ENCODE measurements around the gene KCND3. TPM values are rescaled to one million over a fixed set of nuclear protein-coding genes. Genes with fewer than 3 reads are reported as not detected.

KCND3 gene
- total RNA-seq, 1 experiment from 2014 or later, result not detected

GRCh38 chr1:111789666-111790316 lies 199.7 kb downstream of the KCND3 start:
- H3K36me3 ChIP-seq (ENCODE audit: low read depth), result no peaks in the 10 kb centered on the region
- intact Hi-C loops (cut with micrococcal nuclease; ENCODE audit: unreplicated experiment), result no loop called here
- no peak overlapping the region for H3K27ac ChIP-seq
- H3K27me3 ChIP-seq (ENCODE audit: insufficient read depth, low read depth), result peaks cover 98% of the 10 kb centered on the region
- CTCF ChIA-PET, result no interaction called here
- no peak for DNase-seq
- no TSS peak for BruUV-seq (replicated peaks)
- no peak overlapping the region for H3K4me2 ChIP-seq
- no peaks in the 10 kb centered on the region for H3F3A ChIP-seq (ENCODE audit: insufficient read depth, low read depth)
- no peaks in the 10 kb centered on the region for H3K9me2 ChIP-seq (ENCODE audit: insufficient read depth)
- no peak for TF ChIP-seq EZH2 (IDR thresholded peaks at IDR 0.05; ENCODE audit: low read depth)
- no peak for TF ChIP-seq CTCF (conservative IDR thresholded peaks at IDR 0.05)
- no peak overlapping the region for H2AFZ ChIP-seq
- POLR2A ChIA-PET (ENCODE audit: unreplicated experiment), result no interaction called here
- no peak overlapping the region for H3K4me3 ChIP-seq
- H3K79me2 ChIP-seq (ENCODE audit: low read depth), result no peaks in the 10 kb centered on the region
- H4K20me1 ChIP-seq (ENCODE audit: insufficient read depth), result no peaks in the 10 kb centered on the region
- no peaks in the 10 kb centered on the region for H3K4me1 ChIP-seq (replicated peaks; ENCODE audit: insufficient read depth)
- H3K9me3 ChIP-seq (ENCODE audit: insufficient read depth, low read depth), result no peaks in the 10 kb centered on the region

GRCh38 chr1:111789142-111789541 lies 200.3 kb downstream of the KCND3 start:
- TF ChIP-seq CTCF (conservative IDR thresholded peaks at IDR 0.05) (no peak), EZH2 (IDR thresholded peaks at IDR 0.05; ENCODE audit: low read depth) (no peak)
- Histone ChIP-seq H3K9me2 (ENCODE audit: insufficient read depth) (no peaks in the 10 kb centered on the region), H4K20me1 (ENCODE audit: insufficient read depth) (no peaks in the 10 kb centered on the region), H3K4me3 (no peak overlapping the region), H2AFZ (no peak overlapping the region), H3K36me3 (ENCODE audit: low read depth) (no peaks in the 10 kb centered on the region), H3K4me2 (no peak overlapping the region), H3K27me3 (ENCODE audit: insufficient read depth, low read depth) (peaks cover 98% of the 10 kb centered on the region), H3K79me2 (ENCODE audit: low read depth) (no peaks in the 10 kb centered on the region), H3K9me3 (ENCODE audit: insufficient read depth, low read depth) (no peaks in the 10 kb centered on the region), H3F3A (ENCODE audit: insufficient read depth, low read depth) (no peaks in the 10 kb centered on the region), H3K27ac (no peak overlapping the region), H3K4me1 (replicated peaks; ENCODE audit: insufficient read depth) (no peaks in the 10 kb centered on the region)
- DNase-seq, result no peak
- ChIA-PET POLR2A (ENCODE audit: unreplicated experiment) (no interaction called here), CTCF (no interaction called here)
- intact Hi-C loops (cut with micrococcal nuclease; ENCODE audit: unreplicated experiment), result no loop called here
- BruUV-seq (replicated peaks), result no TSS peak

- Histone ChIP-seq H3K36me3 (ENCODE audit: low read depth) (no peaks in the 10 kb centered on the region), H4K20me1 (ENCODE audit: insufficient read depth) (no peaks in the 10 kb centered on the region), H3F3A (ENCODE audit: insufficient read depth, low read depth) (no peaks in the 10 kb centered on the region), H3K27ac (no peak overlapping the region), H3K9me3 (ENCODE audit: insufficient read depth, low read depth) (no peaks in the 10 kb centered on the region), H3K4me3 (no peak overlapping the region), H3K79me2 (ENCODE audit: low read depth) (no peaks in the 10 kb centered on the region), H3K4me2 (no peak overlapping the region), H3K9me2 (ENCODE audit: insufficient read depth) (no peaks in the 10 kb centered on the region), H3K4me1 (replicated peaks; ENCODE audit: insufficient read depth) (no peaks in the 10 kb centered on the region), H3K27me3 (ENCODE audit: insufficient read depth, low read depth) (peaks cover 97% of the 10 kb centered on the region), H2AFZ (no peak overlapping the region)
- intact Hi-C loops (cut with micrococcal nuclease; ENCODE audit: unreplicated experiment), result no loop called here
- TF ChIP-seq CTCF (conservative IDR thresholded peaks at IDR 0.05) (no peak), EZH2 (IDR thresholded peaks at IDR 0.05; ENCODE audit: low read depth) (no peak)
- ChIA-PET CTCF (no interaction called here), POLR2A (ENCODE audit: unreplicated experiment) (no interaction called here)
- DNase-seq, result no peak
- no TSS peak for BruUV-seq (replicated peaks)
These were observed 202.7 kb downstream of the KCND3 start for GRCh38 chr1:111786669-111787207.

Data from PC-9 (cell line).